GM19240 (cell line): ENCODE results near the gene CSTB.

Experiments
- DNase-seq: peaks from one replicate; pipeline ENCODE4 v3.0.0; 2011; ENCODE audit warnings: low spot score; ENCODE audit not compliant: insufficient read length

CSTB gene

GRCh38 chr21:43810505-43811261, 34.6 kb upstream of the CSTB start:
- peak; percentile 98 for DNase-seq

GRCh38 chr21:43809853-43810504, 33.9 kb upstream of the CSTB start:
- DNase-seq: no peak

- no peak for DNase-seq
Observed at GRCh38 chr21:43809346-43809799, 33.3 kb upstream of the CSTB start.

- DNase-seq: no peak
Observed at GRCh38 chr21:43808832-43809251, 32.7 kb upstream of the CSTB start.

GRCh38 chr21:43808367-43808766, 32.3 kb upstream of the CSTB start:
- DNase-seq: no peak

GRCh38 chr21:43806017-43806710, 30.1 kb upstream of the CSTB start:
- no peak for DNase-seq

GRCh38 chr21:43805275-43805800, 29.2 kb upstream of the CSTB start:
- DNase-seq: peak; percentile 98

- no peak for DNase-seq
Observed at GRCh38 chr21:43803558-43804300, 27.6 kb upstream of the CSTB start.

GRCh38 chr21:43802713-43803313, 26.7 kb upstream of the CSTB start:
- no peak for DNase-seq

- no peak for DNase-seq
Observed at GRCh38 chr21:43801006-43801783, 25.1 kb upstream of the CSTB start.

GRCh38 chr21:43800566-43800965, 24.5 kb upstream of the CSTB start:
- no peak for DNase-seq

GRCh38 chr21:43800124-43800523, 24.0 kb upstream of the CSTB start:
- DNase-seq: no peak

GRCh38 chr21:43799301-43799840, 23.3 kb upstream of the CSTB start:
- DNase-seq: no peak

GRCh38 chr21:43797925-43798715, 22.0 kb upstream of the CSTB start:
- DNase-seq: no peak

GRCh38 chr21:43797415-43797814, 21.3 kb upstream of the CSTB start:
- DNase-seq: no peak

- no peak for DNase-seq
Observed at GRCh38 chr21:43794857-43795256, 18.7 kb upstream of the CSTB start.

- DNase-seq: no peak
Observed at GRCh38 chr21:43794311-43794710, 18.2 kb upstream of the CSTB start.

- DNase-seq: no peak
Observed at GRCh38 chr21:43793243-43793642, 17.1 kb upstream of the CSTB start.

GRCh38 chr21:43792406-43792805, 16.3 kb upstream of the CSTB start:
- no peak for DNase-seq
